Measurements from ENCODE around the gene GPX4. TPM values are rescaled to one million over a fixed set of nuclear protein-coding genes. Genes with fewer than 3 reads are reported as not detected.

The GPX4 gene
- total and polyA plus RNA-seq, 9 of the 15 experiments (the other 6 are each of a cell fraction or from before 2014, with no cell fraction given): 61.4 to 661 (median 349) TPM

GRCh38 chr19:1107661-1108261 is 4.0 kb downstream of the GPX4 start (continued):
- TF ChIP-seq RBM22 (IDR thresholded peaks at IDR 0.05; ENCODE audit: low read depth, low read length, poor library complexity, severe bottlenecking) (peak; percentile 78), RBFOX2 (IDR thresholded peaks at IDR 0.05; ENCODE audit: low read depth, low read length) (peak; percentile 50; the same call in 1 of the 2 replicates), CCNT2 (IDR thresholded peaks at IDR 0.05; ENCODE audit: borderline replicate concordance, extremely low read depth, insufficient read length, low read depth, low read length) (peak; percentile 16), TAF9B (IDR thresholded peaks at IDR 0.05; ENCODE audit: partially characterized antibody) (no peak), PKNOX1 (IDR thresholded peaks at IDR 0.05) (no peak), ZNF57 (CRISPR knock-in tag; IDR thresholded peaks at IDR 0.05) (no peak), FIP1L1 (IDR thresholded peaks at IDR 0.05; ENCODE audit: low read depth, low read length, poor library complexity, severe bottlenecking) (peak; percentile 35), POLR2AphosphoS5 (IDR thresholded peaks at IDR 0.05; ENCODE audit: control insufficient read depth, insufficient read depth, low read depth, low read length) (0 out of 2 replicates have a peak, but pooled peaks have one; percentile 60), GATA2 (CRISPR knock-in tag; IDR thresholded peaks at IDR 0.05) (no peak), ZBTB33 (CRISPR knock-in tag; IDR thresholded peaks at IDR 0.05) (peak; percentile 7; the same call in 1 of the 2 replicates), FOS (IDR thresholded peaks at IDR 0.05; ENCODE audit: extremely low read depth, insufficient read length) (no peak)
- TF ChIP-seq, protein P1, sequence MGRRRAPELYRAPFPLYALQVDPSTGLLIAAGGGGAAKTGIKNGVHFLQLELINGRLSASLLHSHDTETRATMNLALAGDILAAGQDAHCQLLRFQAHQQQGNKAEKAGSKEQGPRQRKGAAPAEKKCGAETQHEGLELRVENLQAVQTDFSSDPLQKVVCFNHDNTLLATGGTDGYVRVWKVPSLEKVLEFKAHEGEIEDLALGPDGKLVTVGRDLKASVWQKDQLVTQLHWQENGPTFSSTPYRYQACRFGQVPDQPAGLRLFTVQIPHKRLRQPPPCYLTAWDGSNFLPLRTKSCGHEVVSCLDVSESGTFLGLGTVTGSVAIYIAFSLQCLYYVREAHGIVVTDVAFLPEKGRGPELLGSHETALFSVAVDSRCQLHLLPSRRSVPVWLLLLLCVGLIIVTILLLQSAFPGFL (CRISPR knock-in tag; IDR thresholded peaks at IDR 0.05): no peak
